Measurements from ENCODE around the gene TSPAN14. TPM values are rescaled to one million over a fixed set of nuclear protein-coding genes. Genes with fewer than 3 reads are reported as not detected.

TSPAN14 gene
- total and polyA plus RNA-seq, 2 of the 8 experiments (the other 6 are each of a cell fraction or from before 2014, with no cell fraction given): 47.4 to 57.8 TPM

- no peak overlapping the region for H3K4ac ChIP-seq (replicated peaks; ENCODE audit: insufficient read length, low read depth, low read length)
- H3K36me3 ChIP-seq (ENCODE audit: control insufficient read depth in 2 of 4, insufficient read depth in 4 of 4, low read length in 3 of 4): peaks cover 7 to 39% (median 18%) of the 10 kb centered on the region in 4 experiments; a peak in 7 of 8 replicates
- no peaks in the 10 kb centered on the region for H3K23me2 ChIP-seq (ENCODE audit: low read depth, low read length)
- H3K4me1 ChIP-seq (replicated peaks in 1 of 4; ENCODE audit: control insufficient read depth in 3 of 4, insufficient read depth in 4 of 4, low read length in 3 of 4): no peaks in the 10 kb centered on the region
- H2BK12ac ChIP-seq (ENCODE audit: low read depth, low read length): no peak overlapping the region
- H3K9me3 ChIP-seq (ENCODE audit: insufficient read depth in 2 of 2, low read depth in 1 of 2, low read length in 1 of 2): no peaks in the 10 kb centered on the region
- H3K4me3 ChIP-seq (ENCODE audit: extremely low read depth in 1 of 4, insufficient read depth in 2 of 4, low read depth in 3 of 4, low read length in 4 of 4): no peak overlapping the region
- H2AK5ac ChIP-seq (ENCODE audit: low read depth, low read length): no peak overlapping the region
- H3K27me3 ChIP-seq (replicated peaks in 1 of 4; ENCODE audit: control insufficient read depth in 3 of 4, extremely low read depth in 1 of 4, insufficient read depth in 3 of 4, low read length in 3 of 4): no peaks in the 10 kb centered on the region
- no peak overlapping the region for H2AFZ ChIP-seq (ENCODE audit: low read length)
- WGBS, 2 experiments (ENCODE audit: extremely low coverage in 1 of 2, insufficient coverage in 1 of 2, insufficient read length in 1 of 2, insufficient replicate concordance in 2 of 2, low coverage in 1 of 2, low lambda C conversion rate in 2 of 2, missing lambda C conversion rate in 1 of 2): 80% methylated on average over 2 of the region's 2 CpGs; no CpG with 5 or more reads in 1 of the 2 experiments
- H3K23ac ChIP-seq (ENCODE audit: insufficient read length): no peak overlapping the region
- H3K9ac ChIP-seq (replicated peaks in 1 of 4; ENCODE audit: extremely low read depth in 1 of 4, low read depth in 3 of 4, low read length in 3 of 4): no peak overlapping the region
- no peak overlapping the region for H4K91ac ChIP-seq (replicated peaks; ENCODE audit: insufficient read length, low read length)
- no peak overlapping the region for H4K8ac ChIP-seq (ENCODE audit: extremely low read depth, insufficient read depth, low read length)
- no peak overlapping the region for H2BK120ac ChIP-seq (replicated peaks; ENCODE audit: low read depth, low read length)
- H4K5ac ChIP-seq (ENCODE audit: insufficient read length, low read depth, low read length): no peak overlapping the region
- no peak overlapping the region for H3K27ac ChIP-seq (ENCODE audit: low read depth, low read length)
- no peak overlapping the region for H3K56ac ChIP-seq (replicated peaks; ENCODE audit: insufficient read length, low read depth, low read length)
- H3K79me1 ChIP-seq (ENCODE audit: low read depth, low read length): no peaks in the 10 kb centered on the region
- no peaks in the 10 kb centered on the region for H3K79me2 ChIP-seq (ENCODE audit: control insufficient read depth in 1 of 2, insufficient read depth in 2 of 2, low read length in 2 of 2)
- FAIRE-seq: no peak
- no peak overlapping the region for H2BK5ac ChIP-seq (ENCODE audit: low read depth, low read length)
- H2BK20ac ChIP-seq (ENCODE audit: low read length): no peak overlapping the region
- H2BK15ac ChIP-seq (ENCODE audit: low read length): no peak overlapping the region
- no peak overlapping the region for H3K4me2 ChIP-seq (ENCODE audit: insufficient read depth in 1 of 2, low read depth in 2 of 2, low read length in 2 of 2)
- no peak overlapping the region for H3K14ac ChIP-seq (ENCODE audit: insufficient read length)
- ChIA-PET CTCF (ENCODE audit: partially characterized antibody) (interaction anchor here (2.3 kb wide), 1 partner anchor 78 kb away, joined by 9 read pairs; no protein-coding TSS in a partner anchor), POLR2A (ENCODE audit: partially characterized antibody) (no interaction called here)
- no peak overlapping the region for H3K18ac ChIP-seq (ENCODE audit: extremely low read depth, low read length)
- DNase-seq (ENCODE audit: low read depth in 1 of 2, low spot score in 2 of 2): no peak
- peaks cover 0 to 15% of the 10 kb centered on the region in 2 experiments for H4K20me1 ChIP-seq (replicated peaks in 1 of 2; ENCODE audit: control insufficient read depth in 1 of 2, insufficient read depth in 2 of 2, low read length in 2 of 2)
- TF ChIP-seq, protein P1, sequence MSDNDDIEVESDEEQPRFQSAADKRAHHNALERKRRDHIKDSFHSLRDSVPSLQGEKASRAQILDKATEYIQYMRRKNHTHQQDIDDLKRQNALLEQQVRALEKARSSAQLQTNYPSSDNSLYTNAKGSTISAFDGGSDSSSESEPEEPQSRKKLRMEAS (IDR thresholded peaks at IDR 0.05): no peak
- TF ChIP-seq PHF8 (conservative IDR thresholded peaks at IDR 0.05; ENCODE audit: low read depth, low read length): no peak
- TF ChIP-seq FOSL1 (IDR thresholded peaks at IDR 0.05; ENCODE audit: insufficient read depth, low read depth, low read length): no peak
- no peak for TF ChIP-seq YY1 (IDR thresholded peaks at IDR 0.05; ENCODE audit: low read depth, low read length)
- TF ChIP-seq POU5F1 (IDR thresholded peaks at IDR 0.05; ENCODE audit: low read depth, low read length): no peak
- TF ChIP-seq SAP30 (IDR thresholded peaks at IDR 0.05; ENCODE audit: insufficient read depth, insufficient replicate concordance, low read length): no peak
These were observed 26.6 kb upstream of the TSPAN14 start for GRCh38 chr10:80427541-80427940.
